Keratinocyte (primary cell): Measurements from ENCODE around the gene SCRT2. TPM values are rescaled to one million over a fixed set of nuclear protein-coding genes. Genes with fewer than 3 reads are reported as not detected.

Source experiments
- DNase-seq: peaks from one replicate; pipeline ENCODE4 v3.0.0-alpha.2; 2011; ENCODE audit warnings: low read depth, missing footprints, low spot score
- FAIRE-seq: peaks from 2 replicates; lab custom pipeline; 2011; peaks lifted over from hg19 to GRCh38; lab: Jason Lieb, UNC
- H2AFZ ChIP-seq: 2 replicates; pipeline ENCODE4 v1.6.0; 2012; ENCODE audit warnings: low read length, control low read depth, inconsistent platforms; ENCODE audit not compliant: control insufficient read depth
- H3K27ac ChIP-seq: 2 replicates; pipeline ENCODE4 v1.5.1; 2011; ENCODE audit warnings: low read length; ENCODE audit not compliant: control insufficient read depth, insufficient read depth
- H3K27me3 ChIP-seq: 3 replicates; pipeline ENCODE4 v1.6.0; 2011; ENCODE audit warnings: low read length; ENCODE audit not compliant: control insufficient read depth, insufficient read depth; ENCODE audit errors: extremely low read depth
- H3K36me3 ChIP-seq, 2 experiments: 2 replicates in 1 of 2; 3 replicates in 1 of 2; pipeline ENCODE4 v1.5.1; 2011; ENCODE audit warnings: low read length in 2 of 2, mild to moderate bottlenecking in 1 of 2; ENCODE audit not compliant: control insufficient read depth in 2 of 2, insufficient read depth in 2 of 2; ENCODE audit errors: extremely low read depth in 1 of 2
- H3K4me1 ChIP-seq: 3 replicates; pipeline ENCODE4 v1.5.1; 2011; ENCODE audit warnings: low read length; ENCODE audit not compliant: control insufficient read depth, insufficient read depth; ENCODE audit errors: extremely low read depth
- H3K4me2 ChIP-seq: 3 replicates; pipeline ENCODE4 v1.6.0; 2011; ENCODE audit warnings: low read depth, low read length; ENCODE audit not compliant: control insufficient read depth, insufficient read depth; ENCODE audit errors: extremely low read depth
- H3K4me3 ChIP-seq, 3 experiments: fragments of 200-600 bp in 1 of 3; sonication (generic) in 1 of 3; 2 replicates in 2 of 3; 3 replicates in 1 of 3; pipeline ENCODE4 v1.5.1; 2011 to 2016; ENCODE audit warnings: low read length in 3 of 3, mild to moderate bottlenecking in 3 of 3, control low read depth in 2 of 3, inconsistent platforms in 1 of 3, low read depth in 1 of 3, mixed read lengths in 1 of 3, mixed run types in 1 of 3, moderate library complexity in 1 of 3; ENCODE audit not compliant: control insufficient read depth in 2 of 3, insufficient read depth in 2 of 3; ENCODE audit errors: extremely low read depth in 1 of 3
- H3K79me2 ChIP-seq: 2 replicates; pipeline ENCODE4 v1.6.0; 2012; ENCODE audit warnings: low read length; ENCODE audit not compliant: control insufficient read depth, insufficient read depth
- H3K9ac ChIP-seq: 3 replicates; pipeline ENCODE4 v1.6.0; 2011; ENCODE audit warnings: low read length; ENCODE audit not compliant: control insufficient read depth, insufficient read depth; ENCODE audit errors: extremely low read depth
- H3K9me1 ChIP-seq: 3 replicates; pipeline ENCODE4 v1.6.0; 2011; ENCODE audit warnings: low read length; ENCODE audit not compliant: control insufficient read depth, insufficient read depth; ENCODE audit errors: extremely low read depth
- H3K9me3 ChIP-seq: 2 replicates; pipeline ENCODE4 v1.5.1; 2012; ENCODE audit warnings: low read depth, low read length; ENCODE audit not compliant: control insufficient read depth
- H4K20me1 ChIP-seq: 3 replicates; pipeline ENCODE4 v1.6.0; 2011; ENCODE audit warnings: low read length; ENCODE audit not compliant: control insufficient read depth, insufficient read depth; ENCODE audit errors: extremely low read depth
- EZH2 ChIP-seq: IDR thresholded peaks from one replicate; pipeline ENCODE4 v1.6.1; 2012; ENCODE audit warnings: inconsistent platforms, mild to moderate bottlenecking, low read length, moderate library complexity
- dilution Hi-C: fragments of 300-500 bp; cut with MboI; formaldehyde crosslinking; loops from one replicate; pipeline ENCODE4 v1.7.0; 2020; ENCODE audit warnings: low sequenced_read_pairs; ENCODE audit not compliant: extremely low pct_ligation_motif_present
- polyA plus RNA-seq, 5 experiments: library from polyadenylated mRNA; depleted of rRNA in 3 of 5; stranded (reverse) in 3 of 5; stranded (forward) in 1 of 5; unstranded in 1 of 5; fragments of >200 nt; gene quantifications; 1 replicate in 1 of 5; 2 replicates in 3 of 5; 3 replicates in 1 of 5; pipeline versions ENCODE4 v1.2.1 to v1.2.3, GENCODE V29; 2011 to 2012; ENCODE audit warnings: missing spikeins in 2 of 5, low read depth in 1 of 5, low replicate concordance in 1 of 5
- TF ChIP-seq, protein P1 (sequence below), 3 experiments: IDR thresholded peaks in 1 of 3; conservative IDR thresholded peaks in 1 of 3; optimal IDR thresholded peaks in 1 of 3; 2 replicates in 2 of 3; 3 replicates in 1 of 3; pipeline versions ENCODE3 to v1.5.1; 2011; ENCODE audit warnings: low read length in 3 of 3, mild to moderate bottlenecking in 3 of 3, moderate library complexity in 2 of 3, control low read depth in 1 of 3, inconsistent platforms in 1 of 3; ENCODE audit not compliant: insufficient read depth in 2 of 3; ENCODE audit errors: extremely low read depth in 1 of 3

Gene SCRT2
- polyA plus RNA-seq, 1 donor (not counting 4 experiments of a cell fraction or from before 2014, with no cell fraction given) = not detected

DNA sequence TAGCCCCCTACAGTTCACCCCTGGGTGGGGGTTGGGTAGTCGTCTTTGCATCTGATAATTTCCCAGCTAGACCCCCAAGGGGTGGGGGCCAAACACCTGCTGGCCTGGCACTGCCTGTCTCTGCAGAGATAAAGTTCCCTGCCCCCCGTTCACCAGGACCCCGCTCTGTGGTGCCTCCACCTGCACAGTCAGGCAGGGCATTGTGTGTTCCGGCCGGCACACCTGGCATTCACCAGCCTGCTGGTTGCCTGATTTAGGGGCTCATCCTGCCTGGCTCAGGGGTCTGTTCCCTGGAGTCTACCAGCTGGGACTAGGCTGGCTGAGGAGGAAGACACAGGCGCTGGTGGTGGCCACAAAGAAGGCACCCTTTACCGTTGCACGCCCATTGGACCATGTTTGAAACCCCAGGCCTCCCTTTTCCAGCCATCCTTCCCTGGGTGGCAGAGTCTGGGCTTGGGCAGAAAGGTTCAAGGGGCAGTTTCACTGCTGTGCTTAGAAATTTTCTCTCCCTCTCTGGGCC, 30.8 kb upstream of the SCRT2 start:
- no peak overlapping the region for H3K4me2 ChIP-seq
- no peak overlapping the region for H3K27ac ChIP-seq
- no peaks in the 10 kb centered on the region for H3K9me3 ChIP-seq
- peaks cover 34% of the 10 kb centered on the region for H3K27me3 ChIP-seq
- dilution Hi-C loops = no loop called here
- H4K20me1 ChIP-seq = no peaks in the 10 kb centered on the region
- H3K9ac ChIP-seq = no peak overlapping the region
- no peak for FAIRE-seq
- H3K9me1 ChIP-seq = no peaks in the 10 kb centered on the region
- H2AFZ ChIP-seq = no peak overlapping the region
- H3K4me1 ChIP-seq = no peaks in the 10 kb centered on the region
- no peaks in the 10 kb centered on the region for H3K79me2 ChIP-seq
- no peaks in the 10 kb centered on the region for H3K36me3 ChIP-seq
- no peak for DNase-seq
- no peak overlapping the region for H3K4me3 ChIP-seq
- TF ChIP-seq EZH2 = no peak
- TF ChIP-seq, protein P1, sequence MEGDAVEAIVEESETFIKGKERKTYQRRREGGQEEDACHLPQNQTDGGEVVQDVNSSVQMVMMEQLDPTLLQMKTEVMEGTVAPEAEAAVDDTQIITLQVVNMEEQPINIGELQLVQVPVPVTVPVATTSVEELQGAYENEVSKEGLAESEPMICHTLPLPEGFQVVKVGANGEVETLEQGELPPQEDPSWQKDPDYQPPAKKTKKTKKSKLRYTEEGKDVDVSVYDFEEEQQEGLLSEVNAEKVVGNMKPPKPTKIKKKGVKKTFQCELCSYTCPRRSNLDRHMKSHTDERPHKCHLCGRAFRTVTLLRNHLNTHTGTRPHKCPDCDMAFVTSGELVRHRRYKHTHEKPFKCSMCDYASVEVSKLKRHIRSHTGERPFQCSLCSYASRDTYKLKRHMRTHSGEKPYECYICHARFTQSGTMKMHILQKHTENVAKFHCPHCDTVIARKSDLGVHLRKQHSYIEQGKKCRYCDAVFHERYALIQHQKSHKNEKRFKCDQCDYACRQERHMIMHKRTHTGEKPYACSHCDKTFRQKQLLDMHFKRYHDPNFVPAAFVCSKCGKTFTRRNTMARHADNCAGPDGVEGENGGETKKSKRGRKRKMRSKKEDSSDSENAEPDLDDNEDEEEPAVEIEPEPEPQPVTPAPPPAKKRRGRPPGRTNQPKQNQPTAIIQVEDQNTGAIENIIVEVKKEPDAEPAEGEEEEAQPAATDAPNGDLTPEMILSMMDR (optimal IDR thresholded peaks at IDR 0.05 in 1 of 3, IDR thresholded peaks at IDR 0.05 in 1 of 3, conservative IDR thresholded peaks at IDR 0.05 in 1 of 3; ENCODE audit: extremely low read depth in 1 of 3, insufficient read depth in 2 of 3, low read length in 3 of 3) = no peak

DNA sequence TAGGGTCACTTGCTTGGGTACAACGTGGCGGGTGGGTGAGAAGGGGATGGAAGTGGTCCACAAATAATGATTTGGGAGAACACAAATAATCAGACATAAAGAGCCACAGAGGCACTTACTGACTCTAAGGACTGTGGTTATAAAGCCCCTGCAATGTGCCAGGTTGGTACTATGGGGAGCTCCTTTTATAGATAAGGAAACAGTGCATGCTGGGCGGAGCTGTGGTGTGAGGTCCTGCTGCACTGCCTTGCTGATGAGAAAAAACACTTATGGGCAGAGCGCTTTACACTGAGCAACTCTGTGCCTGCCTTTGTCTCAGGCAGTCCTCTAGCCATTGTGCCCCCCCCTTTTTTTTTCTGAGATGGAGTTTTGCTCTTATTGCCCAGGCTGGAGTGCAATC, 29.1 kb upstream of the SCRT2 start:
- Histone ChIP-seq H3K4me3 (no peak overlapping the region), H3K9ac (no peak overlapping the region), H3K27ac (no peak overlapping the region), H4K20me1 (no peaks in the 10 kb centered on the region), H3K27me3 (peaks cover 23% of the 10 kb centered on the region), H2AFZ (no peak overlapping the region), H3K4me2 (no peak overlapping the region), H3K4me1 (no peaks in the 10 kb centered on the region), H3K9me3 (no peaks in the 10 kb centered on the region), H3K36me3 (no peaks in the 10 kb centered on the region), H3K79me2 (no peaks in the 10 kb centered on the region), H3K9me1 (no peaks in the 10 kb centered on the region)
- TF ChIP-seq, protein P1 (optimal IDR thresholded peaks at IDR 0.05 in 1 of 3, IDR thresholded peaks at IDR 0.05 in 1 of 3, conservative IDR thresholded peaks at IDR 0.05 in 1 of 3; ENCODE audit: extremely low read depth in 1 of 3, insufficient read depth in 2 of 3, low read length in 3 of 3) = no peak
- no peak for TF ChIP-seq EZH2
- FAIRE-seq (no peak), DNase-seq (no peak)
- dilution Hi-C loops = no loop called here
